ENCODE measurements around the gene QKI. TPM values are rescaled to one million over a fixed set of nuclear protein-coding genes. Genes with fewer than 3 reads are reported as not detected.

Gene QKI
- total and polyA plus RNA-seq, 2 experiments from 2014 or later = 38.0 to 92.5 TPM

DNA sequence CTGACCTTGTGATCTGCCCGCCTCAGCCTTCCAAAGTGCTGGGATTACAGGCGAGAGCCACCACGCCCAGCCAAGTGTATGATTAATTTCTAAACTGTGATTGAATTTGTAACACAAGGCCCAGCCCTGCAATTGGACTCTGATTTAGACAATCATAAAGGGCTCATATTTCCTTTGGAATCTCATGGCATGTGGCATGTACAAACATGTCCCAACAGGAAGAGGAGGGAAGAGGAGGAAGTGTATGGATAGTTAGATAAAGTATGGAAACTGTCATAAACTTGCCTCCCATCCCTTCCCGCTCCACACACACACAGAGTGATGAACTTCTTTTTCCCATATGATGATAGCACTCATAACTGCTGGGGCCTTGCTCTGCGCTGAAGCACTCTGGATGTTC is 27.2 kb upstream of the QKI start:
- Histone ChIP-seq H2AFZ (no peak overlapping the region), H3K27ac (no peak overlapping the region), H3K9me3 (ENCODE audit: low read depth) (no peaks in the 10 kb centered on the region), H3K27me3 (no peaks in the 10 kb centered on the region), H3K4me2 (no peak overlapping the region), H3K4me3 (no peak overlapping the region), H3K9me2 (replicated peaks; ENCODE audit: insufficient read depth) (no peaks in the 10 kb centered on the region), H3K79me2 (no peaks in the 10 kb centered on the region), H3K36me3 (replicated peaks; ENCODE audit: insufficient read depth, low read depth) (no peaks in the 10 kb centered on the region), H4K20me1 (ENCODE audit: insufficient read depth, poor library complexity, severe bottlenecking) (no peaks in the 10 kb centered on the region), H3K4me1 (ENCODE audit: insufficient read depth) (no peaks in the 10 kb centered on the region)
- TF ChIP-seq EZH2phosphoT487 (IDR thresholded peaks at IDR 0.05; ENCODE audit: low read depth, severe bottlenecking, unreplicated experiment) = no peak
- TF ChIP-seq, protein P1, sequence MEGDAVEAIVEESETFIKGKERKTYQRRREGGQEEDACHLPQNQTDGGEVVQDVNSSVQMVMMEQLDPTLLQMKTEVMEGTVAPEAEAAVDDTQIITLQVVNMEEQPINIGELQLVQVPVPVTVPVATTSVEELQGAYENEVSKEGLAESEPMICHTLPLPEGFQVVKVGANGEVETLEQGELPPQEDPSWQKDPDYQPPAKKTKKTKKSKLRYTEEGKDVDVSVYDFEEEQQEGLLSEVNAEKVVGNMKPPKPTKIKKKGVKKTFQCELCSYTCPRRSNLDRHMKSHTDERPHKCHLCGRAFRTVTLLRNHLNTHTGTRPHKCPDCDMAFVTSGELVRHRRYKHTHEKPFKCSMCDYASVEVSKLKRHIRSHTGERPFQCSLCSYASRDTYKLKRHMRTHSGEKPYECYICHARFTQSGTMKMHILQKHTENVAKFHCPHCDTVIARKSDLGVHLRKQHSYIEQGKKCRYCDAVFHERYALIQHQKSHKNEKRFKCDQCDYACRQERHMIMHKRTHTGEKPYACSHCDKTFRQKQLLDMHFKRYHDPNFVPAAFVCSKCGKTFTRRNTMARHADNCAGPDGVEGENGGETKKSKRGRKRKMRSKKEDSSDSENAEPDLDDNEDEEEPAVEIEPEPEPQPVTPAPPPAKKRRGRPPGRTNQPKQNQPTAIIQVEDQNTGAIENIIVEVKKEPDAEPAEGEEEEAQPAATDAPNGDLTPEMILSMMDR (IDR thresholded peaks at IDR 0.05; ENCODE audit: poor library complexity) = no peak
- no peak for TF ChIP-seq EZH2 (IDR thresholded peaks at IDR 0.05; ENCODE audit: borderline replicate concordance)
- DNase-seq (ENCODE audit: low spot score) = no peak
- 91% methylated on average over 5 of the region's 5 CpGs for WGBS (ENCODE audit: low lambda C conversion rate, missing lambda C conversion rate)

DNA sequence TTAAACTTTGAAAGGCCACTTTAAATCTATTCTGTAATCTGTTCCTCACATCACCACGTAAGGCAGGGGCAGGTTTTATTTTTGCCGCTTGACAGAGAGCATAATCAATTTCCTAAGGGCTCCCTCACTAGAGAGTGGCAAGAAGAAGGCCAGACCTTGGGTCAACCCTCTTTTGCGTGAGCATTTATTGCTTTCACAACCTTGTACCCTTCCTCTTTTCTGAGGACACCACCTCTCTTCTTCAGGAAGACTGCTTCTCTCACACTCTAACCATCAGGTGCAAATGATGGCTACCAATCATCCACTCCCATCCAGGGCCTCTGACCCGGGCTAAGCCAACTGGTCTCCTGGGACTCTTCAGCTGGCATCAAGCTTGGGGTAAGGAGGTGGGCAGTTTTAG is 25.2 kb upstream of the QKI start:
- Histone ChIP-seq H3K27ac (no peak overlapping the region), H3K79me2 (no peaks in the 10 kb centered on the region), H3K4me1 (ENCODE audit: insufficient read depth) (no peaks in the 10 kb centered on the region), H4K20me1 (ENCODE audit: insufficient read depth, poor library complexity, severe bottlenecking) (no peaks in the 10 kb centered on the region), H3K27me3 (no peaks in the 10 kb centered on the region), H3K4me2 (no peak overlapping the region), H3K9me2 (replicated peaks; ENCODE audit: insufficient read depth) (no peaks in the 10 kb centered on the region), H2AFZ (no peak overlapping the region), H3K4me3 (no peak overlapping the region), H3K36me3 (replicated peaks; ENCODE audit: insufficient read depth, low read depth) (no peaks in the 10 kb centered on the region), H3K9me3 (ENCODE audit: low read depth) (no peaks in the 10 kb centered on the region)
- no peak for TF ChIP-seq EZH2phosphoT487 (IDR thresholded peaks at IDR 0.05; ENCODE audit: low read depth, severe bottlenecking, unreplicated experiment)
- TF ChIP-seq, protein P1 (IDR thresholded peaks at IDR 0.05; ENCODE audit: poor library complexity) = no peak
- no peak for TF ChIP-seq EZH2 (IDR thresholded peaks at IDR 0.05; ENCODE audit: borderline replicate concordance)
- no peak for DNase-seq (ENCODE audit: low spot score)
- 85% methylated on average over 4 of the region's 4 CpGs for WGBS (ENCODE audit: low lambda C conversion rate, missing lambda C conversion rate)

DNA sequence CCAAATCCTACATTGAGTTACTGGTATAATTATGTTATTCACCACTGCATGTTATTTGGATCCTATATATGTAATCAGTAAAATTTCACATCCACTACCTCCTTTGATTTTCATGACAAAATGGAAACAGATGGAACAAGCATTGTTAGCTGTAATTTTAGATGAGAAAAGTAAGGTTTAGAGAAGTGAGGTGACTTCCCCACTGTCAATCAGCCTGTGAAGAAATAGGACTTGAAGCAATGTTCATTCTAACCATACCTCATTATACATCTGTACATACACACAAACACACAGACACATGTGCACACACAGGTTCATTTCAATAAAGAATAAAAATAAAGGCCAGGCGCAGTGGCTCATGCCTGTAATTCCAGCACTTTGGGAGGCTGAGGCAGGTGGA is 23.7 kb upstream of the QKI start:
- no peaks in the 10 kb centered on the region for H4K20me1 ChIP-seq (ENCODE audit: insufficient read depth, poor library complexity, severe bottlenecking)
- no peak overlapping the region for H3K4me2 ChIP-seq
- no peak overlapping the region for H2AFZ ChIP-seq
- no peak overlapping the region for H3K27ac ChIP-seq
- no peaks in the 10 kb centered on the region for H3K9me3 ChIP-seq (ENCODE audit: low read depth)
- no peak for DNase-seq (ENCODE audit: low spot score)
- WGBS (ENCODE audit: low lambda C conversion rate, missing lambda C conversion rate) = 94% methylated on average over 1 of the region's 1 CpG
- no peaks in the 10 kb centered on the region for H3K4me1 ChIP-seq (ENCODE audit: insufficient read depth)
- no peaks in the 10 kb centered on the region for H3K27me3 ChIP-seq
- no peaks in the 10 kb centered on the region for H3K9me2 ChIP-seq (replicated peaks; ENCODE audit: insufficient read depth)
- TF ChIP-seq EZH2 (IDR thresholded peaks at IDR 0.05; ENCODE audit: borderline replicate concordance) = no peak
- TF ChIP-seq, protein P1 (IDR thresholded peaks at IDR 0.05; ENCODE audit: poor library complexity) = no peak
- TF ChIP-seq EZH2phosphoT487 (IDR thresholded peaks at IDR 0.05; ENCODE audit: low read depth, severe bottlenecking, unreplicated experiment) = no peak
- H3K79me2 ChIP-seq = no peaks in the 10 kb centered on the region
- H3K36me3 ChIP-seq (replicated peaks; ENCODE audit: insufficient read depth, low read depth) = no peaks in the 10 kb centered on the region
- H3K4me3 ChIP-seq = no peak overlapping the region

DNA sequence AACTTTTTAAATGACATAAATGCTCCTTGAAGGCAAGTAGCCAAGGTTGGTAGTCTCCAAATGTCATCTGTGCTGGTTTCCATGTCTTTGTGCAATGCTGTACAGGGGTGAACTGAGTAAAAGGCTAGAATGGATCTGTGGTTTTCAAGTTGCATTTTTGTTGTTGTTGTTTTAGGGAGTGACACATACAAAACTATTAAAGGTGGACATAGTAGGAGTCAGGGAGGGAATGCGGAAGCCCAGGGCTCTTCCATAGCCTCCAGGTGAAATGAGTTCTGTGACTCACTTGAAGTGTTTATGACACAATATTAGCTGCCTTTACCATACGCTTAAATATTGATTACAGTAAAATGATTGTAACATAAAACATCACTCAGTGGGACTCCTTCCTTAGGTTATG is 22.5 kb upstream of the QKI start:
- Histone ChIP-seq H3K4me1 (ENCODE audit: insufficient read depth) (no peaks in the 10 kb centered on the region), H3K27ac (no peak overlapping the region), H3K9me2 (replicated peaks; ENCODE audit: insufficient read depth) (no peaks in the 10 kb centered on the region), H3K79me2 (no peaks in the 10 kb centered on the region), H3K9me3 (ENCODE audit: low read depth) (no peaks in the 10 kb centered on the region), H3K4me2 (no peak overlapping the region), H3K27me3 (no peaks in the 10 kb centered on the region), H3K36me3 (replicated peaks; ENCODE audit: insufficient read depth, low read depth) (no peaks in the 10 kb centered on the region), H3K4me3 (no peak overlapping the region), H2AFZ (no peak overlapping the region), H4K20me1 (ENCODE audit: insufficient read depth, poor library complexity, severe bottlenecking) (no peaks in the 10 kb centered on the region)
- TF ChIP-seq EZH2 (IDR thresholded peaks at IDR 0.05; ENCODE audit: borderline replicate concordance) (no peak), EZH2phosphoT487 (IDR thresholded peaks at IDR 0.05; ENCODE audit: low read depth, severe bottlenecking, unreplicated experiment) (no peak)
- TF ChIP-seq, protein P1 (IDR thresholded peaks at IDR 0.05; ENCODE audit: poor library complexity) = no peak
- WGBS (ENCODE audit: low lambda C conversion rate, missing lambda C conversion rate) = 86% methylated on average over 2 of the region's 2 CpGs
- DNase-seq (ENCODE audit: low spot score) = no peak

All from hepatocyte (in vitro differentiated cells).